Measurements from ENCODE around the gene RELN.

DNA sequence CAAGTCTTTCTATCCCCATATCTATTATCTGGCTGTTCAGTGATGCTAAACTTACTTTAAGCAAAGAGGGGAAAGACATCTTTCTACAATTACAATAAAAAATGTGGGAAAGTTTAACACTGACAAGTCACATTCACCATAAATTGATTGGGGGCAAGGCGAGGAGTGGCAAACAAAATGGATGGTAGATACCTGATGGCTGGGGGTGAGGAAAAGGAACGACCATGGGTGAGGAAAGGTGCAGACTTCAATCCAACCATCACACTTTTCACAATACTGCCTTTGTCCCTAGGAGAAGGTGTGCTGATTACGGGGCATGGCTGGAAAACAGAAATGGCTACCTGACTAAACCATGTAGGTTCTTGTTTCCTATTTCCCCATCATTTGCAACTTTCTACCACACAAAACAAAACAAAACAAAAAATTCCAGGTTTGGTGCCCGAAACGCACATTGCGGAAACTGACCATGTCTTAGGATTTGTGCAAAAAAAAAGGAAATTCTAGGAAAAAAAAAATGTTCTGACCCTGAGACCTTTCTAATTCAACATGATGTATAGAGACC, 3.8 kb downstream of the RELN start:
- TF ChIP-seq, protein P1, sequence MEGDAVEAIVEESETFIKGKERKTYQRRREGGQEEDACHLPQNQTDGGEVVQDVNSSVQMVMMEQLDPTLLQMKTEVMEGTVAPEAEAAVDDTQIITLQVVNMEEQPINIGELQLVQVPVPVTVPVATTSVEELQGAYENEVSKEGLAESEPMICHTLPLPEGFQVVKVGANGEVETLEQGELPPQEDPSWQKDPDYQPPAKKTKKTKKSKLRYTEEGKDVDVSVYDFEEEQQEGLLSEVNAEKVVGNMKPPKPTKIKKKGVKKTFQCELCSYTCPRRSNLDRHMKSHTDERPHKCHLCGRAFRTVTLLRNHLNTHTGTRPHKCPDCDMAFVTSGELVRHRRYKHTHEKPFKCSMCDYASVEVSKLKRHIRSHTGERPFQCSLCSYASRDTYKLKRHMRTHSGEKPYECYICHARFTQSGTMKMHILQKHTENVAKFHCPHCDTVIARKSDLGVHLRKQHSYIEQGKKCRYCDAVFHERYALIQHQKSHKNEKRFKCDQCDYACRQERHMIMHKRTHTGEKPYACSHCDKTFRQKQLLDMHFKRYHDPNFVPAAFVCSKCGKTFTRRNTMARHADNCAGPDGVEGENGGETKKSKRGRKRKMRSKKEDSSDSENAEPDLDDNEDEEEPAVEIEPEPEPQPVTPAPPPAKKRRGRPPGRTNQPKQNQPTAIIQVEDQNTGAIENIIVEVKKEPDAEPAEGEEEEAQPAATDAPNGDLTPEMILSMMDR (IDR thresholded peaks at IDR 0.05), result no peak
- no peak for TF ChIP-seq ZFX (IDR thresholded peaks at IDR 0.05; ENCODE audit: borderline replicate concordance)

Data from 22Rv1 (cell line).